CD4-positive, alpha-beta T cell treated with Interleukin-1 beta for 1 hour (primary cell): Measurements from ENCODE around the gene ANXA7.

ENCODE experiments used
- DNase-seq, 2 donors: peaks; one replicate each; pipeline ENCODE4 v3.0.0-alpha.2; 2020 to 2022

The ANXA7 gene

GRCh38 chr10:73413528-73414229 is at the start of gene ANXA7:
Gene ANXA7, minus strand, starts transcription at chr10:73414058. Its CDS starts 13,202 bp downstream, at chr10:73400856.
- DNase-seq, result peak; percentile 92

GRCh38 chr10:73460897-73461296 is 47.0 kb upstream of the ANXA7 start:
- no peak for DNase-seq

DNA sequence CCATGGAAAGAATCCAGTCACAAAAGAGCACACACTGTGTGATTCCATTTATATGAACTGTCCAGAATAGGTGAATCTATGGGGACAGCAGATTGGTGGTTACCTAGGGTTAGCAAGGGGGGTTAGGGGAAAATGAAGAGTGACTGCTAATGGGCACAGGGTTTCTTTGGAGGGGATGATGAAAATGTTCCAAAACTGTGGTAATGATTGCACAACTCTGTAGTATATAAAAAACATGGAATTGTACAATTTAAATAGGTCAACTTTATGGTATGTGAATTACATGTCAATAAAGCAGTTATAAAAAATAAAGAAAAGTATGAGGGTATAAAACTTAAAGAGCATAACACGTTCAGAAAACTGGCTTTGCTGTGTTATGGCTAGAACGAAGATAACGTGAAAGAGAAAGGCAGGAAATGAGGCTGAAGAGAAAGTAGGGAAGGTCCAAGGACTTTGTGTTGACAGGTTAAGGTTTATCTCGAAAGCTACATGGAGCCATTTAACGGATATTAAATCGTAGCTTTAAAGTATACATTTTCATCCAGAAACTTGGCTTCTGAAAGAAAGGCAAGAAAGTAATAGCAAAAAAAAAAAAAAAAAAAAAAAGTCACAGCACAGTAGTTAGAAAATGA is 45.9 kb upstream of the ANXA7 start:
- no peak for DNase-seq

GRCh38 chr10:73456187-73456890 is 42.5 kb upstream of the ANXA7 start:
- no peak for DNase-seq

GRCh38 chr10:73449113-73449512 is 35.3 kb upstream of the ANXA7 start:
- no peak for DNase-seq

DNA sequence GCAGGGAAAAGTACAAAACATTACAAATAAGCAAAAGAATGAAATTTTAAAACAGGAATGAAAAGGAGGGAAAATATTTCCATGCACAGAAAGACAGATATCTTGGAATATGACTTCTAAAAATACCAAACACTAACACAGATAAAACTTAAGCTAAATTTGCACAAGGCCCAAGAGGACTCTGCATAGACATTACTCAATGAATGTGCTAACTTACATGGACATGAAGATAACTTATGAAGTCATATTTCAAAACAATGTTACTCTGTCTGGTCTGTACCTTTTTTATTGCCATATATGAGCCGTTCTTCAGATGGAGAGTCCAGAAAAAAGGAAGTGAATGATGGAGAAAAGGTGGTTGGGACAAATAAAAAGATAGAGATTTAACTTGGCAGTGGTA is 34.5 kb upstream of the ANXA7 start:
- DNase-seq, result no peak

DNA sequence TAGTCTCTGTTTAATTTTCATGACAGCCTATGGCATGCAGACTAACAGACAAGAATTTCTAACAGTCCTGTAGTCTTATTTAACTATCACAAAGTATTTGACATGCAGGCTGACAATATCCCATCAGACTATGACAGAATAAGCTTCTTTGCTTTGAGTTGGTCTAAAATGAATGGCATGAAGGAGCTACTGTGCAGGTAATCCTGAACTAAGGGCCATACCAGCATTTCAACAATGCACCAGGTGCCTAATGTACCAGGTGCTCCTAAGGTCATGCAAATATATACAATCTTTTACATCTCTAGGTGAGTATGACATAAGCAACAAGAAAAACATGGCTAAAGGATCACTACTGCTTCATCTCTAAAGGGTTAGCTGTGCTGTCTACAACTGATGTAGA is 33.1 kb upstream of the ANXA7 start:
- DNase-seq, result no peak

DNA sequence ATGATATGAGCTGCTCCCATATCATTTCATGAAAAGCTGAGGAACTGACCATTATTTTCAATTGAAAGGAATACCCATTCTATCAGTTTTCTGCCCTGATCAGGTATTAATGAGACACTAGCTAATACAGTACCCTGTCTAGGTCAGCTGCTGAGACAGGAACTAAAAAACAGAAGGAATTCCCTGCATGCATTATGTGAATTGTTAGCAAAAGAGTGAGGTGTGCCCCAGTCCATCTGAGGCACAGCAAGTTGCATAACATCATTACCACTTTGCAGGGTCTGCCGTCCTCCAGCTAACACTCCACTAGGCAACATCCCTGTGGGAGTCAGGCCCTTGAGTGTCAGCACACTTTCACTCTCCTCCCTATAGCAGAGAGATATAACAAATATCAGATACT is 30.6 kb upstream of the ANXA7 start:
- DNase-seq, result no peak

- DNase-seq, result no peak
Measured at GRCh38 chr10:73439605-73440312, 25.9 kb upstream of the ANXA7 start.

DNA sequence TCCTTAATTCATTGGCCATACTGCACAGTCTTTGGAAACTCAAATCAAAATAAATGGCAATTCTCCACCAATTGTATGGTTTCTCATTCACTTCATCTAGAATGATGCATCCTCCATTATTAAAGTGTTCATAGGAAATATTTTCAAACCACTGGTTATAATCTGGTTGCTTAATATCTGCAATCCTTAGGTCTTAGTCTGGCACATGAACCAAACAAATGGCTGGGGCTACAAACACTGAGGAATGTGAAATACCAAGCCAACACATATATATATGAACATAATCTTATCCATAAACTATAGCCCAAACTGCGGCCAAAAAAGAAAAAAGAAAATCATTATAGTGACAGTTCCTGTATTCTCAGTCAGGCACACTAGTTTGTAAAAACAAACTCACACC is 25.2 kb upstream of the ANXA7 start:
- no peak for DNase-seq

- no peak for DNase-seq
Measured at GRCh38 chr10:73433538-73433867, 19.6 kb upstream of the ANXA7 start, which contains the start of gene MSS51. Gene MSS51, minus strand, starts transcription at chr10:73433561. Its CDS starts 5,277 bp downstream, at chr10:73428284.

- DNase-seq, result no peak
Measured at GRCh38 chr10:73432646-73433537, 19.0 kb upstream of the ANXA7 start.

- no peak for DNase-seq
Measured at GRCh38 chr10:73426318-73426717, 12.5 kb upstream of the ANXA7 start.

DNA sequence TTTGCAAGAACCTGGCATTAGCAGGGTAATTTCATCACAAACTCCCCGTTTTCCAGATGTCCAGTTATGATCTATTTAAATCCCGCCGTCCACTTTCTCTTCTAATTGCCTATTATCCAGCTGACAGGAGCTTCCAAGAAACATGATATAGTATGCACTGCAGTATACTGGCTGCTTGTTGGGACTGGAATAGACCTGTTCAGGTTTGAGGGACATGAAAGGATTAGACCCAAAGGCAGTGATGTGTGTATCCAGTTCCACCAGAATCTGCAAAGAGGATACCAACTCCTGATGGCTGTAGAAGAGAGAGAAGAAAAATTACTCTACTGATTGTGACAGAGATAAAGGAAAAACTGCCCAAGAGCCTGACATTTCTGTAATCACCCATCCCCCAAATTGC is 10.6 kb upstream of the ANXA7 start:
- DNase-seq, result no peak

DNA sequence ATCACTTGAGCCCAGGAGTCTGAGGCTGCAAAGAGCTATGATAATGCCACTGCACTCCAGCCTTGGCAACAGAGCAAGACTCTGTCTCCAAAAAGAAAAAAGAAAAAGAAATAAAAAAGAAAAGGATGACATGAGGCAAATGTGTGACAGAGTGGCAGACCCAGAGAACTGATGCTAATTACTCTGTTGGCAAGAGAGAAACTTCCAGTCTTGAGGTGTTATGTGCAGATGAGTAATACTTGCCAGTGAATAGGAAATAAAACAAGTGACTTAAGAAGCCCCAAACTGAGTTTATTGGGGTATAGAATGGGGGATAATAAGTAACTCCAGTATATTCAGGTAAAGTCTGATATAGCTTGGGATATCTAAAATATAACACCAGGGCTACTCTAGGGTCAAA is 9.5 kb upstream of the ANXA7 start:
- no peak for DNase-seq

- DNase-seq, result no peak
Measured at GRCh38 chr10:73416571-73416970, 2.7 kb upstream of the ANXA7 start.

DNA sequence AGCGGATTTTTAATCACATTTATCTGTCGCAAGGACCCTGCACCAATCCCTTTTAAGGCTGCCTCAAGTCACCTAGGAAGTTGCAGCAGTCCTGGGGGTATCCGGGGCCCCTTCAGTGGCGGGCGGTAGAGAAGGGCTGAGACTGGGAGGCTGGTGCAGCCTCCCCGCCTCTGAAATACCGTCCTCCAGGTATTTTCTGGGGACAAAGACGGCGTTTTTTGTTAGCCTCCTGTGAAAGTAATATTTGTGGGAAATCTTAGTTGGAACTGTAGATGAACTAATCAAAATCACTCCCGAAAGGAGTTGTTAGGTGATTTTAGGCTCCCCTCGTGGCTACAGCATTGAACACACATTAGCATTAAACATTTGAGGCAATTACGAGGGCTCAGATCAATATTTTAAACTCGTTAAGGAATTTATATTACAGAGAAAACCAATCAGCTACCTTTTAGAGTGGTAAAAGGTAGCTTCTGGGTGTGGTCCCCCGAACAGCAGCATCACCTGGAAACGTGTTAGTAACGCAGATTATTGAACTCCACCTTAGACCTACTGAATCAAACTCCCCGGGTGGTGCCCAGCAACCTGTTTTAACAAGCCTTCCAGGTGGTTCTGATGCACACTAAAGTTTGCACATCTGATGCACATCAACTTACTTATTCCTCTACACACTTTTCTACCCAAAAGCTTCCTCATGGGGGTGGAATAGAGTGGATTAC is 530 bp upstream of the ANXA7 start:
- peak in 1 of 2 donors; percentile 14 for DNase-seq

DNA sequence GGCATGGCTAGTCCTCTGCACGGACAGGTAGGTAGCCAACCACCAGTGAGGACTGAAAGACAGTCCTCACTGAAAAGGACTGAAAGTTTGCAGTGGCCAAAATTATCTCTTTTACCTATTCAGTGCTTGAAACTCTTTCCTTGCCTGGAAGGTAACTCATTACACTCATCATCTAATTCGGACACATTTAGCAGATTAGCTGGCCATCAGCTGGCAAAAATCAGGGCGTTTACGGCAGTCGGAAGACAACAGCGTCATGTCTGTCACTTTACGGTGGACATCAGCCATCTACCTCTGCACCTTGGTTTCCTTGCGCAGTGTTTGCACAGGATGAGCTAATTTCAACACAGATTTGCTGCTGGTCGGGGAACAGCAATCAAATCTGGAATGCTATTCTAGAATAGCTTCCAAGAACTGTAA is 740 bp downstream of the ANXA7 start:
- DNase-seq, result peak; percentile 43 to 59

GRCh38 chr10:73410897-73411296 is 3.0 kb downstream of the ANXA7 start:
- no peak for DNase-seq

DNA sequence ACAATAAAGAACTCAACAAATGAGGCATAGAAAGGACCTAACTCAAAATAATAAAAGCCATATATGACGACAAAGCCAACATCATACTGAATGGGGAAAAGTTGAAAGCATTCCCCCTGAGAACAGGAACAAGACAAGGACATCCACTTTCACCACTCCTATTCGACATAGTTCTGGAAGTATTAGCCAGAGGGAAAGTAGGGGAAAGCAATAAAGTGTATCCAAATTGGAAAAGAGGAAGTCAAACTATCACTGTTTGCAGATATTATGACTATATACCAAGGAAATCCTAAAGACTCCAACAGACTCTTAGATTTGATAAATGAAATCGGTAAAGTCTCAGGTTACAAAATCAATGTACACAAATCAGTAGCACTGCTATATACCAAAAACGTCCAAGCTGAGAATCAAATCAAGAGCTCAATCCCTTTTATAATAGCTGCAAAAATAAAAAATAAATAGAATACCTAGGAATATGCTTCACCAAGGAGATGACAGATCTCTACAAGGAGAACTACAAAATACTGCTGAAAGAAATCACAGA is 4.8 kb downstream of the ANXA7 start:
- DNase-seq, result no peak

GRCh38 chr10:73408061-73408460 is 5.8 kb downstream of the ANXA7 start:
- DNase-seq, result no peak
